Measurements from ENCODE around the gene PC. TPM values are rescaled to one million over a fixed set of nuclear protein-coding genes. Genes with fewer than 3 reads are reported as not detected.

Gene PC
- total and polyA plus RNA-seq, 9 of the 15 experiments (the other 6 are each of a cell fraction or from before 2014, with no cell fraction given), result 0.94 to 38.0 (median 8.7) TPM

- TF ChIP-seq SAFB2 (IDR thresholded peaks at IDR 0.05; ENCODE audit: borderline replicate concordance, low read depth, low read length, severe bottlenecking) (no peak), ZBTB43 (CRISPR knock-in tag; IDR thresholded peaks at IDR 0.05) (no peak), POLR2G (IDR thresholded peaks at IDR 0.05; ENCODE audit: low read depth, low read length) (no peak)
Observed at GRCh38 chr11:66891851-66892660, 66.1 kb downstream of the PC start (continued).

- peak overlapping the region; percentile 53; the same call in 1 of the 3 replicates for H3K27ac ChIP-seq (ENCODE audit: extremely low read depth, low read depth, low read length)
- POLR2A ChIA-PET, result no interaction called here
- no peaks in the 10 kb centered on the region for H3K9me1 ChIP-seq (ENCODE audit: control insufficient read depth, insufficient read depth, low read length)
- no peak for TF ChIP-seq ZNF395 (CRISPR knock-in tag; IDR thresholded peaks at IDR 0.05)
- TF ChIP-seq ZNF583 (CRISPR knock-in tag; IDR thresholded peaks at IDR 0.05), result no peak
- TF ChIP-seq ZNF707 (CRISPR knock-in tag; conservative IDR thresholded peaks at IDR 0.05), result no peak
- no peak for TF ChIP-seq ZNF146 (CRISPR knock-in tag; IDR thresholded peaks at IDR 0.05; ENCODE audit: unreplicated experiment)
- 0 out of 2 replicates have a peak, but pooled peaks have one; percentile 20 for TF ChIP-seq ZNF592 (IDR thresholded peaks at IDR 0.05)
- TF ChIP-seq YBX1 (IDR thresholded peaks at IDR 0.05), result no peak
- no peak for TF ChIP-seq PYGO2 (tag; IDR thresholded peaks at IDR 0.05)
- peaks cover 4% of the 10 kb centered on the region; the same call in 2 of the 3 replicates for H3K79me2 ChIP-seq (ENCODE audit: control insufficient read depth, insufficient read depth, low read length)
- BruUV-seq (replicated peaks), result no TSS peak
- no peaks in the 10 kb centered on the region for H4K20me1 ChIP-seq (replicated peaks; ENCODE audit: control insufficient read depth, insufficient read depth, low read length)
- no peaks in the 10 kb centered on the region for H3K27me3 ChIP-seq (ENCODE audit: control insufficient read depth in 2 of 2, insufficient read depth in 2 of 2, low read length in 2 of 2)
- H3K9me3 ChIP-seq (replicated peaks; ENCODE audit: control insufficient read depth, insufficient read depth, low read depth, low read length), result no peaks in the 10 kb centered on the region
- ATAC-seq, result no peak
- H2AFZ ChIP-seq (ENCODE audit: low read depth, low read length), result peak overlapping the region; percentile 47
- H3K4me1 ChIP-seq (replicated peaks in 1 of 2; ENCODE audit: control insufficient read depth in 2 of 2, insufficient read depth in 2 of 2, low read length in 2 of 2), result peaks cover 33 to 51% of the 10 kb centered on the region in 2 experiments; a peak in 4 of 5 replicates
- in situ Hi-C loops (cut with MboI) (no loop called here), intact Hi-C loops (cut with micrococcal nuclease) (loop anchor here (5.0 kb wide), 2 partner anchors 67 to 87 kb away; partner anchors contain the start of genes C11orf86 and PC)
- no peak for DNase-seq (ENCODE audit: extremely low read depth in 1 of 4, low spot score in 3 of 4)
- 50% methylated on average over 8 of the region's 8 CpGs for WGBS (ENCODE audit: insufficient coverage, low coverage, missing lambda C conversion rate)
- no peak overlapping the region for H3K4me3 ChIP-seq
- CTCF ChIA-PET (ENCODE audit: low intra/inter-chr PET ratio), result no interaction called here
- FAIRE-seq, result peak; percentile 19
- H3K9ac ChIP-seq (ENCODE audit: insufficient read depth in 1 of 2, low read depth in 2 of 2, low read length in 2 of 2), result peak overlapping the region in 1 of 2 experiments; percentile 3; a peak in 1 of 4 replicates
- peak overlapping the region; percentile 36 for H3K4me2 ChIP-seq (ENCODE audit: insufficient read depth, low read length)
- 0 out of 3 replicates have a peak, but pooled peaks cover 4% of the 10 kb centered on the region for H3K36me3 ChIP-seq (ENCODE audit: control insufficient read depth, insufficient read depth, low read length)
Observed at GRCh38 chr11:66889960-66890359, 68.2 kb downstream of the PC start.
